ENCODE results near the gene UNC5C.

UNC5C gene

DNA sequence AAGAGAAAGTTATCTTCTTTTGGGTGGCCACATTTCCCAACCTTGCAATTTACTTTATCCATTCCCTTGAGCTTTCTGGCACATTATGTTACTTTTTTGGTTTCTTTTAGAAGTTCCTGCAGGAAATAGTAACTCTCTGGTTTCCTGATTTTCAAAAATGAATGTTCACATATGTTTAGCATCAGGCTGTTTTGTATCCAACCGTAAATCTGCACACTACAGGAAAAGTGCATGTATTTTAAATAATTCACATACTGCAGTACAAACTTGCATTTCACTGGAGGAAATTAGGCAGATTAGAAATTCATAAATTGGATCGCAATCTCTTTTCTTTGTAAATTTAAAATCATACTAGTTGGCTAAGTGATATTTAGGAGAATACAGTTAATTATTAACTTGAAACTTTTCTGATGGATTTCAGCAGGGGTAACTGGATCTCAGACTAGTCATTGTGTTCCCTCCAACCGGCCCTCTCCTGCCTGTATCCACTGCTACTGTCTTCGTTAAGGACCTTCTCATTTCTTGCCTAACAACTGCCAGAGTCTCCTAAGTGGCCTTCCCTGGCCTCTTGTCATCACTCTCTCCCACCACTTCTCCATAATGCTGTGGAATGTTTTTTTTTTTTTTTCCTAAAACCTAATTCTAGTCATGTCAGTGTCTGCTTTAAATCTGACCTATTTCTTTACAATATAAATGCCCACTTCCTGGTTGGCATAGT is 137.2 kb downstream of the UNC5C start:
- in situ Hi-C loops (cut with MboI; ENCODE audit: low pct_unique_long_range_greater_than_20kb, low sequenced_read_pairs, unreplicated experiment): no loop called here
- no peak for TF ChIP-seq CTCF (IDR thresholded peaks at IDR 0.05; ENCODE audit: extremely low read depth, insufficient read depth, missing control alignments)
- DNase-seq (ENCODE audit: low spot score): no peak

DNA sequence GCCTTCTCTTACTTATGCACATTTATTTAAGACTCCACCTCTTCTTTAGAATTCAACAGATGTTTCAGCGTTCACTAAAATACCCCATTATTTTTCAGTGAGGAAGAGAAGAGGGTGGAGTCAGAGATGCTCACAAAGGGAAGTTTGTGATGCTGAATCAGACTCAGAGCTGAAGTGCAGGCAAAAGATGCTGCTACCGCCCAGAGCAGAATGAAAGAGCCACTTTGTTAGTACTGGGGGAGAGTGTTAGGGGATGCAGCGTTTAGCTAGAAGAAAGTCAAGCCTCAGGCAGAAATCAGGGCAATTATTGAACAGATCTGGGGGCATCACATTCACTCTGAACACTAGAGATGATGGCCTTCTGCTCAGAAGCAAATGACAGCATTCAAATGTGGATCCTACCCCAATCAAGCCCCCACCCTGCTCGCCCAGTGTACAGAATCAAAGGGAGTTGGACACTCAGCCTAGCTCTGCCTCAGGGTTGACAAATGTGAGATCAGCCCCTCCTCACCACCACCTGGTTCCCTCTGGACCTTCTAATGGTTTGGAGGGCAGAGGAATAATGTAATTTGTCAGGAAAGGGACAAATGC is 138.3 kb downstream of the UNC5C start:
- no peak for DNase-seq (ENCODE audit: low spot score)
- in situ Hi-C loops (cut with MboI; ENCODE audit: low pct_unique_long_range_greater_than_20kb, low sequenced_read_pairs, unreplicated experiment): no loop called here
- TF ChIP-seq CTCF (IDR thresholded peaks at IDR 0.05; ENCODE audit: extremely low read depth, insufficient read depth, missing control alignments): no peak

DNA sequence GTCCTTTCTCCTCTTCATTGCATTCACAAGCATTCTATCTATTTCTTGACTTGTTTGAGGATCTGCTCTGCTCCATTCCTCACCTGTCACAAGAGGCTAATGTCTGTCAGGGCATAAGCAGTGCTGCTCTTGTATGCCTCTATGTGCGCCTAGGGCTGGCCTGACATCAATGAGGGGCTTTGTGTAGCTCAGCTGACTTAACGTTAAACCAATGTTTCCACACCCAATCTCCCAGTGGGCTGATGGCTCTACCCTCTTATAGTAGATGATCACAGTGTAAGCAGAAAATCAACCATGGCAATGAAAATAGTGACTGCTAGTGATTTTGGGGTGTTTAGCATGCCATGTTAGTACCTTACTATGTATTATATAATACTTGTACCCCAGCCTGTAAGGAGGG is 139.0 kb downstream of the UNC5C start:
- no peak for TF ChIP-seq CTCF (IDR thresholded peaks at IDR 0.05; ENCODE audit: extremely low read depth, insufficient read depth, missing control alignments)
- in situ Hi-C loops (cut with MboI; ENCODE audit: low pct_unique_long_range_greater_than_20kb, low sequenced_read_pairs, unreplicated experiment): no loop called here
- no peak for DNase-seq (ENCODE audit: low spot score)

DNA sequence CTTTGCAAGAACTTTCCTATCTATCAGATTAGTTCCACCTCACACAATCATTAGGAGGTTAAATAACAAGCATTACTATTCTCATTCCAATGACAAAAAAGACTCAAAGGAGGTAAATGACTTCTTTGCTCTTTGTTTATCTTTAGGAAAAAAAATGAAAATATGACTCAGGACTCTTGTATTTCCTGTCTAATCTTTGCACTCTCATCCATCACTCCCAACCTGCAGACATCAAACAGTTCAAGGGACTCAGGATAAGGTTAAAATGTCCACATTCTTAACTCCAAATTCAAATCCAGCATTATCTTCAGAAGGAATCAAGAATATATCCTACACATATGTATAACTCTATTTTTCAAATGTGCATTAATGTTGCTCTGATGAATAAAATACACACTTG is 139.6 kb downstream of the UNC5C start:
- no peak for TF ChIP-seq CTCF (IDR thresholded peaks at IDR 0.05; ENCODE audit: extremely low read depth, insufficient read depth, missing control alignments)
- no peak for DNase-seq (ENCODE audit: low spot score)
- in situ Hi-C loops (cut with MboI; ENCODE audit: low pct_unique_long_range_greater_than_20kb, low sequenced_read_pairs, unreplicated experiment): no loop called here

- DNase-seq (ENCODE audit: low spot score): no peak
- in situ Hi-C loops (cut with MboI; ENCODE audit: low pct_unique_long_range_greater_than_20kb, low sequenced_read_pairs, unreplicated experiment): no loop called here
- no peak for TF ChIP-seq CTCF (IDR thresholded peaks at IDR 0.05; ENCODE audit: extremely low read depth, insufficient read depth, missing control alignments)
These were observed 146.5 kb downstream of the UNC5C start for GRCh38 chr4:95402299-95402698.

GRCh38 chr4:95398217-95398616 is 150.6 kb downstream of the UNC5C start:
- TF ChIP-seq CTCF (IDR thresholded peaks at IDR 0.05; ENCODE audit: extremely low read depth, insufficient read depth, missing control alignments): no peak
- DNase-seq (ENCODE audit: low spot score): no peak
- in situ Hi-C loops (cut with MboI; ENCODE audit: low pct_unique_long_range_greater_than_20kb, low sequenced_read_pairs, unreplicated experiment): no loop called here

All from GM13977 (cell line).